HL-60 (cell line): Measurements from ENCODE around the gene GNG10.

ENCODE experiments used
- CTCF ChIP-seq: IDR thresholded peaks from one replicate; pipeline ENCODE4 v1.5.1; 2011; ENCODE audit warnings: low read length, control low read depth, inconsistent platforms; ENCODE audit not compliant: insufficient read depth
- GABPA ChIP-seq: IDR thresholded peaks from 2 replicates; pipeline ENCODE4 v1.6.1; 2012; ENCODE audit warnings: low read depth
- POLR2AphosphoS5 ChIP-seq: IDR thresholded peaks from 2 replicates; pipeline ENCODE4 v1.6.1; 2012; ENCODE audit warnings: low read depth
- REST ChIP-seq: IDR thresholded peaks from 2 replicates; pipeline ENCODE4 v1.6.1; 2012; ENCODE audit warnings: low read depth; ENCODE audit not compliant: insufficient replicate concordance

GRCh38 chr9:111659691-111660090 lies 1.7 kb upstream of the GNG10 start:
- no peak for TF ChIP-seq CTCF
- no peak for TF ChIP-seq REST
- no peak for TF ChIP-seq POLR2AphosphoS5
- no peak for TF ChIP-seq GABPA
